Colonic mucosa (tissue), 4 donors: ENCODE results near the gene ZNF536. TPM values are rescaled to one million over a fixed set of nuclear protein-coding genes. Genes with fewer than 3 reads are reported as not detected.

Experiments
- DNase-seq: peaks from one replicate; pipeline ENCODE4 v3.0.0-alpha.2; 2020
- H3K27ac ChIP-seq: fragments of 200-600 bp; one replicate; pipeline ENCODE4 v1.8.0; 2021
- H3K27me3 ChIP-seq: fragments of 200-600 bp; one replicate; pipeline ENCODE4 v1.8.0; 2021
- H3K36me3 ChIP-seq: fragments of 200-600 bp; one replicate; pipeline ENCODE4 v1.8.0; 2021
- H3K4me1 ChIP-seq: fragments of 200-600 bp; one replicate; pipeline ENCODE4 v1.8.0; 2021; ENCODE audit warnings: mild to moderate bottlenecking
- H3K4me3 ChIP-seq: fragments of 200-600 bp; one replicate; pipeline ENCODE4 v1.8.0; 2021
- H3K9ac ChIP-seq, 2 donors: one replicate each; pipeline ENCODE4 v1.7.0; 2013; ENCODE audit warnings: control low read depth in 2 of 2, low read depth in 2 of 2, low read length in 2 of 2
- H3K9me3 ChIP-seq: fragments of 200-600 bp; one replicate; pipeline ENCODE4 v1.8.0; 2021
- intact Hi-C: fragments of 100-400 bp; cut with DNase I; formaldehyde crosslinking; loops from one replicate; pipeline ENCODE4 v1.14.1; 2022
- total RNA-seq, 2 donors: library from RNA; stranded (reverse); fragmentation: NEBNext Ultra II Directional in 1 of 2; extraction: Animal tissue kit (Norgen Biotek cat#: 25700) in 1 of 2; gene quantifications; one replicate each; pipeline ENCODE4 v1.2.1, GENCODE V29; 2021
- TF ChIP-seq, protein P1 (sequence below): fragments of 200-600 bp; IDR thresholded peaks from one replicate; pipeline ENCODE4 v1.8.0; 2022; ENCODE audit warnings: antibody characterized with exemption, mild to moderate bottlenecking
- donor health status: healthy.
- donor health status: DM: no; HTN: no; CAD: no.
- donor health status: DM: no; HTN: no; CAD: no.

Gene ZNF536
- total RNA-seq, 2 donors from 2014 or later, result 1.3 to 1.4 TPM

DNA sequence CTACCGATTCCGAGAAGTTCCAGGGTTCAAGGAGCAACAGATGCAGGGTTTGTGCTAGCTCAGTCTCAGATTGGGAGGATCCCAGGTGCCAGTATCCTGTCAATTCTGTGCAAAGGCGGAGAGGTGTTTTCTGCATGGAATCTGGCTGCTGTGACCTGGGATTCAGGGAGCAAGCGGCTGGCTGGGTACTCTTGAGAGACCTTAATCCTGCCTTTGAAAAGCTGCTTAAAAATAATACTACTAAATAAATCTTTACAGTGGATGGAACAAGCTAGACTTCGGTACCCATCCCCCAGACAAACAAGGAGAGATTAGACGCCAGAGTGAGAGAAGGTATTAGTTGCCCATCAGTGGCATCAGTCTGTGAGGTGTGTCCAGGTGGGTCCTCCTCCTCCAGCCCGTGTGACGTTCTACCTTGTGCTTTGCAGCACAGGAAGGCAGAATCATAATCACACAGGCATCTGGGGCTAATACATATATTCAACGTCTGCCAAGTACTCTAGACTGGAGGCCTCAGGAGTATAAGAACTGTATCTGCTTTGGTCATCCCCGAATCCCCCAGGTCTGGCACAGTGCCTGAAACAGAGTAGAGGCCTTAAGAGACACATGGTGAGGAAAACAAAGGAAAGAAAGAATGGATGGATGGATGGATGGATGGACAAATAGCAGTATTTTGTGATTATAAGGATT lies 230.6 kb downstream of the ZNF536 start:
- Histone ChIP-seq H3K9ac (no peak overlapping the region), H3K4me3 (no peak overlapping the region), H3K27ac (no peak overlapping the region), H3K4me1 (no peaks in the 10 kb centered on the region), H3K9me3 (no peaks in the 10 kb centered on the region), H3K27me3 (no peaks in the 10 kb centered on the region), H3K36me3 (no peaks in the 10 kb centered on the region)
- TF ChIP-seq, protein P1, sequence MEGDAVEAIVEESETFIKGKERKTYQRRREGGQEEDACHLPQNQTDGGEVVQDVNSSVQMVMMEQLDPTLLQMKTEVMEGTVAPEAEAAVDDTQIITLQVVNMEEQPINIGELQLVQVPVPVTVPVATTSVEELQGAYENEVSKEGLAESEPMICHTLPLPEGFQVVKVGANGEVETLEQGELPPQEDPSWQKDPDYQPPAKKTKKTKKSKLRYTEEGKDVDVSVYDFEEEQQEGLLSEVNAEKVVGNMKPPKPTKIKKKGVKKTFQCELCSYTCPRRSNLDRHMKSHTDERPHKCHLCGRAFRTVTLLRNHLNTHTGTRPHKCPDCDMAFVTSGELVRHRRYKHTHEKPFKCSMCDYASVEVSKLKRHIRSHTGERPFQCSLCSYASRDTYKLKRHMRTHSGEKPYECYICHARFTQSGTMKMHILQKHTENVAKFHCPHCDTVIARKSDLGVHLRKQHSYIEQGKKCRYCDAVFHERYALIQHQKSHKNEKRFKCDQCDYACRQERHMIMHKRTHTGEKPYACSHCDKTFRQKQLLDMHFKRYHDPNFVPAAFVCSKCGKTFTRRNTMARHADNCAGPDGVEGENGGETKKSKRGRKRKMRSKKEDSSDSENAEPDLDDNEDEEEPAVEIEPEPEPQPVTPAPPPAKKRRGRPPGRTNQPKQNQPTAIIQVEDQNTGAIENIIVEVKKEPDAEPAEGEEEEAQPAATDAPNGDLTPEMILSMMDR, result no peak
- DNase-seq, result no peak
- intact Hi-C loops, result no loop called here

- TF ChIP-seq, protein P1, result no peak
- no peak for DNase-seq
- Histone ChIP-seq H3K27me3 (no peaks in the 10 kb centered on the region), H3K9me3 (no peaks in the 10 kb centered on the region), H3K36me3 (no peaks in the 10 kb centered on the region), H3K4me1 (no peaks in the 10 kb centered on the region), H3K27ac (no peak overlapping the region), H3K9ac (no peak overlapping the region), H3K4me3 (no peak overlapping the region)
- intact Hi-C loops, result no loop called here
Measured at GRCh38 chr19:30604657-30605056, 232.5 kb downstream of the ZNF536 start.

- Histone ChIP-seq H3K27me3 (no peaks in the 10 kb centered on the region), H3K4me1 (no peaks in the 10 kb centered on the region), H3K9me3 (no peaks in the 10 kb centered on the region), H3K27ac (no peak overlapping the region), H3K36me3 (no peaks in the 10 kb centered on the region), H3K9ac (no peak overlapping the region), H3K4me3 (no peak overlapping the region)
- intact Hi-C loops, result no loop called here
- DNase-seq, result no peak
- TF ChIP-seq, protein P1, result no peak
Measured at GRCh38 chr19:30605333-30605732, 233.1 kb downstream of the ZNF536 start.

GRCh38 chr19:30606114-30607050 lies 234.2 kb downstream of the ZNF536 start:
- no peaks in the 10 kb centered on the region for H3K27me3 ChIP-seq
- no peaks in the 10 kb centered on the region for H3K9me3 ChIP-seq
- H3K4me1 ChIP-seq, result no peaks in the 10 kb centered on the region
- TF ChIP-seq, protein P1, result no peak
- H3K27ac ChIP-seq, result no peak overlapping the region
- no peak overlapping the region for H3K4me3 ChIP-seq
- DNase-seq, result no peak
- no peaks in the 10 kb centered on the region for H3K36me3 ChIP-seq
- H3K9ac ChIP-seq, result no peak overlapping the region
- intact Hi-C loops, result no loop called here
